ENCODE measurements around the gene FBXO3.
"Not testable (repeated sequence)": the region's sequence is repeated elsewhere in the genome, so short reads cannot be mapped to it uniquely, and the experiment has no call there.

The FBXO3 gene

DNA sequence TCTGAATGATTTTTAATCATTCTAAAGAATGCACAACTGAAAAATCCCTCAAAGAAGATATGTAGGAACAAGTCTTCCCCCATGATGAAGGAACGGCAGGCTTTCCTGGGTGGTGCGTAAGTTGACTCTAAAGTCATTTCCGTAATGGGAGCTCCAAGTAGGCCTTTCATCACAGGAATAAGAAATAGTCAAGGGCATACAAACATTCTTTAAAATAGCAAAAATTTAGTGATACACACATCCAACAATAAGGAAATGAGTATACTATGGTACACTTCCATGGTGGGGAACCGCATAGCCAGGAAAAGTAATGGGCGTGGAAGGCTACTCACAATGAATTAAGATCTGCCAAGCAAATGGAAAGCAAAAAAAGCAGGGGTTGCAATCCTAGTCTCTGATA is 48.8 kb downstream of the FBXO3 start:
- DNase-seq = no peak

GRCh38 chr11:33724644-33725035 is 49.7 kb downstream of the FBXO3 start:
- no peak for DNase-seq

DNA sequence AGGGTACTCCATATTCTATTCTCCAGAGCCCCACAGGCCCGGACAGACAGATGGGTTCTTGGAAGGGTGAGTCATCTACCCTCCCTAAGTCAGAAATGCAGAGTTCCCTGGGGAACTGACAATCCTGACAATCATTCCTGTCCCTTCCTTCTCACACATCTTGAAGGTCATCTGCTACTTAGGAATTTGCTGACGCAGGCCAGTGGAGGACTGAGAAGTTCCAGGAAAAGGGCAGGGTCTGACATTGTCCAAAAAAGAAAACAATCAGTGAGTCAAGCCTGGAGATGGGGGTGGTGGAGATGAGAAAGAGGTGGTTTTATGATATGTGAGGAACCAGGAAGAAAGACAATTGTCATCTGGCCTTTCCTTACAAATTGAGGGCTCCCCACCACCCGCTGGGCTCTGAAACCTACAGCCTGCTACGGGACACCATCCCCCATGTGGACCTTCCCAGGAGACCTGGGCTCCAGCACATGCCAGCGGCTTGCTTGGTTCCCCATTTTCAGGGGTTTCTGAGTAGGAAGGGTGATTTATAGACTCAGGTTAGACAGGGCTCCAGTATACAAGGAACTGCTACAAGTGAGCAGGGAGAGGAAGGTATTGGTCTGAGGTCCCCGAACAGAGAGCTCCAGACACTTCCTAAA is 51.0 kb downstream of the FBXO3 start:
- no peak for DNase-seq

DNA sequence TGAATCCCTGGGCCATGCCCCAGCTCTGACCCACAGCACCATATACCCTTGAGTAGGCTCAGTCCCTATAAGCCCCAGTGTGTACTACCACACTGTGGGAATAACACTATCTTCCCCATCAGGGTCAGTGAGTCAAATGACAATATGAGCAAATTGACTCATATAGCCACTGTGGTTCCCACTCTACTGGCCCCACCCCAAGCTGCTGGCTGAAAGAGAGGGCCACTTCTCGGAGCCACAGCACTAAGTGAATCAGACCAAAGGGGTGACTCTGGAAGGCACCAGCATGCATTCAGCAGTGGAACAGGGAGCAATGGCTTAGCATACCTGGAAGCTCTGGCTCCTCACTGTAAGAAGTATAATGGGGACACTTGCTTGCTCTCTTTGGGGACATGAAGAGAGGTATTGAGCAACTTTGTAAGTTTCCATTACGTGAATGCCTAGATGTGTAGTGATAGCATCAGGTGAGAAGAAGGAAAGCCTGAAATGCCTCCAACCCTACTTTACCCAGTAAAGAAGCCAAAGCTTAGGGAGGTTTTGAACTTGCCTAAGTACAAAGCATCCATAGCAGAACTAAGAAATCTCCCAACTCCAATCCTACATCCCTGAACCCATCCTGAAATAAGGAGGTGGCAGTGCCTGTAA is 51.6 kb downstream of the FBXO3 start:
- DNase-seq = no peak

GRCh38 chr11:33721984-33722383 is 52.3 kb downstream of the FBXO3 start:
- DNase-seq = no peak

- DNase-seq = no peak
Measured at GRCh38 chr11:33721426-33721825, 52.9 kb downstream of the FBXO3 start.

GRCh38 chr11:33719587-33719986 is 54.7 kb downstream of the FBXO3 start:
- DNase-seq = no peak

DNA sequence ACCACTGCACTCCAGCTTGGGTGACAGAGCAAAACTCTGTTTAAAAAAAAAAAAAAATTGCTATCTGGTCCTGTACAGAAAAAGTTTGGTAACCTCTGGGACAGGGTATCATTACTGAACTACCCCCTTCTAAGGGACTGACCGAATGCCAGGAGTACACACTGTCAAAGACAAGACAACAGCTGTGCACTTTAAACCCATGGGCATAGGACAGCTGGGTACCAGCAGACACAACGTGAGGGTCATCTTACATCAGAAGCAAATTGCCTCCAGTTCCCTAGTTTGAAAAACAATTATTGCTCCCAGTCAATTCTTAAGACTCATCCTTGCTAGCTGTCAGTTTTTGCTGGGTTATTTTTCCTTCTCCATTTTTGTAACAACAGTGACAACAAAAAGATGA is 55.9 kb downstream of the FBXO3 start:
- DNase-seq = no peak

DNA sequence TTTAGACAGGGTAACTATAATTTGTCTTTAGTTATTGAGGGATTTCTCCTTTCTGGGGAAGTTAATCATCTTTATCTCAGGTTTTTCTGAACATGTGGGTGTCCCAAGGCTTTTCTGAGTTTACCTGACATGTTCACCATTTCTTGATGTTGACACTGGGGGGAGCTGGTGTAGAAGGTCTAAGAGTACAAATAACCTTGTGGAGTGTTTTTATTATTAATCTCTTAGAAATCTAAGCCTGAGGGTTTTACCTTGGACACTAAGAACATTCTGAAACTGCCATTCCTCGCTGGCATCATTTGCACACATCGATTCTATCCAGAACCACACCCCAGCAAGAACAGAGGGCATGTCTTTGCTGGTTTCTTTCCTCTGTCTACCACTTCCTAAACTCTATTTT is 58.1 kb downstream of the FBXO3 start:
- no peak for DNase-seq

DNA sequence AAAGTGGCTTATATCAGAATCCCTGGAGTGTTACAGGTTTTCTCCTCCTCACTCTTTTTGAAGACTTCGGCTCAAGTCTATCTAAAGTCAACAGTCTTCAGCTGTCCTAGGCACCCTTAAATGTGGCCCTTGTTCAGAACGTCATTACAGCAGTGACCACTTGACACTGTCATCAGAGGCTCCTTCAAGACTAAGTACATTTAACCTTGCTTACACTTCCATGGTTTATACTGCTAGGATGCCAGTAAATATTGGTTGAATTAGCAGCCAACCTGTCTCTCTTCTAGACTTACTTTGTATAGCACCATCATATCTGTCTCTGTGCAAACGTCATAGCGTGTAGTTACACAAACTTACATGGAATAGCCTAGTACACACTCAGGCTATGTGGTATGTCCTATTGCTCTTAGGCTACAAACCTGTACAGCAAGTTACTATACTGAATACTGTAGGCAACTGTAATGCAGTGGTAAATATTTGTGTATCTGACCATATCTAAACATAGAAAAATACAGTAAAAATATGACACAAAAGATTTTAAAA is 60.4 kb downstream of the FBXO3 start:
- DNase-seq = no peak

DNA sequence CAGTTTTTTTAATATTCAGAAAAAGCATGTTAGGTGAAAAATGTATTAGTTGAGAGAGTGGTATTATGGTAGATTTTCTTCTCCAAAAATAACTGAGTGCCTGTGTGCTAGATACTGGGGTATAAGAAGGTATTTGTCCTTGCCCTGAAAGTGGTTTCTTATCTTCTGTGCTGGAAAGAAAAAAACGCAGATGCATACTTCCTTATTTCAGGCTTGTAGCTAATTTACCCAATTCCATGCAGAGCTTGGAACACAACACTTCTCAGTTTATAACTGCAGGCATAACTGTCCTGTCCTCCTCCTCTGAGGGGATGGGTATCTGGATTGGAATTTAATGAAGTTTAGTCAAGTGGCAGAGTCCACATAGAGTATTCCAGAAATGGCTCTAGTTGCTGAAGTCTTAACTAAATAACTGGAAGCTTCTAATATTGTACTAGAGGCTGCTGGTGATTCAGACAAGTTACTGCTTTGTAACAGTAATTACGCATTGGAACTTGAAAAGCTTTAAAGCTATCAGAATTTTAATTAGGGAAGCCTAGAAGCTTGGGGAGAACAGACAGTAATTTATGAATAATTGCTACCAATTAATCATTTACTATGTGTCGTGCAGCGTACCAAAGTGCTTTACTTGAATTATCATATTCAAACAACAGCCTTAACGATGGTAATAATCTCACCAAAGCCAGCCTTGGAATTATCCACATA is 61.0 kb downstream of the FBXO3 start:
- DNase-seq = no peak

- DNase-seq = no peak
Measured at GRCh38 chr11:33712436-33712835, 61.9 kb downstream of the FBXO3 start.

GRCh38 chr11:33709466-33709865 is 64.9 kb downstream of the FBXO3 start:
- no peak for DNase-seq

GRCh38 chr11:33708985-33709384 is 65.3 kb downstream of the FBXO3 start:
- DNase-seq = no peak

- DNase-seq = not testable (repeated sequence)
Measured at GRCh38 chr11:33707831-33708230, 66.5 kb downstream of the FBXO3 start.

- DNase-seq = no peak
Measured at GRCh38 chr11:33706966-33707365, 67.4 kb downstream of the FBXO3 start.

- DNase-seq = no peak
Measured at GRCh38 chr11:33706546-33706945, 67.8 kb downstream of the FBXO3 start.

DNA sequence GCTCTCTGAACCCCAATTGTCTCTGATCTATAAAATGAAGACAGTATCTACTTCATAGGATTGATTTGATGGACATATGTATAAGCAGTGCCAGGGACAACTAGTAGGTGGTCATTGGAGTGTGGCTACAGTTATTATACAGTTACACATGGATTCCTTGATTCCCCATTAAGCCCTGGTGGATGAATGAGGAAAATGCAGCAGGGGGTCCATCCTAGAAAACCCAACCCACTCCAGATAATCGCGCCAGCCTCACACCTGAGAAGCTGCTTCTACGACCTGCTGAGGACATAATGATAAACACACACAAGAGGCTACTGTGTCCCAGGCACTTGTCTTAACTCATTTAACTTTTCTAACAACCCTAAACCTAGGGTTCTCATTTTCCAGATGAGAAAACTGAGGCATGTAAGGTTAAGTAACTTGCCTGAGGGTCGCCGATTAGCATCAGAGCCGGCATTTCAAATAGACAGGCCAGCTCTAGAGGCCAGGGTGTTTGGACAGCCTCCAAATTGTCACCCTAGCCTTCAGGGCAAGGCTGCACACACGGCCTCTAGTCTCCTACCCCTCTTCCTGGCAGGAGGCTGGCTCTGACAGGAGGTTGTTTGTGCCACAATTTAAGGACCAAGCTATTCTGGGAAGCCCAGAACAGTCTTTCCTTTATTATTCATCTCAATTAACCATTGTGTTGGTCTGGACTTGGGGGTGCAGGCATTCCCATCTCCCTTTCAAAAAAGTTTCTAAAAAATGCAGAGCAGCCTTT is 69.9 kb downstream of the FBXO3 start:
- DNase-seq = no peak

DNA sequence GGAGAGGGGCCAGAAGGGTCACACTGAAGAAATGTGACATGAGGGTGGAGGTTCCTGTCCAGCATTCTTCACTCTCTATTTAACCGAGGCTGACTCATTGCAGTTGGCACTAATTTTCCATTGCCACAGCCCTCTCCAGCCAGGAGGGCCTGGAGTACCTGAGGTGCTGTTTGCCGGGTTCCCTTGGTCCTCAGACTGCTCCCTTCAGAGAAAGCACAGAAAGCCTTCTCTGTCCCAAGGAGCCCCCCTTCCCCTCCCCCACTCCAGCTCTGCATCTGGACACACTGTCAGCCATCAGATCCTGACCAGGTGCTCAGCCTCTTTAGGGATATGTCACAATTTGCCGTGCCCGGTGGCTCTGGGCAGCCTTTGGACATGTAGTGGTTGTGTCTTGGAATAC is 70.5 kb downstream of the FBXO3 start:
- DNase-seq = no peak

DNA sequence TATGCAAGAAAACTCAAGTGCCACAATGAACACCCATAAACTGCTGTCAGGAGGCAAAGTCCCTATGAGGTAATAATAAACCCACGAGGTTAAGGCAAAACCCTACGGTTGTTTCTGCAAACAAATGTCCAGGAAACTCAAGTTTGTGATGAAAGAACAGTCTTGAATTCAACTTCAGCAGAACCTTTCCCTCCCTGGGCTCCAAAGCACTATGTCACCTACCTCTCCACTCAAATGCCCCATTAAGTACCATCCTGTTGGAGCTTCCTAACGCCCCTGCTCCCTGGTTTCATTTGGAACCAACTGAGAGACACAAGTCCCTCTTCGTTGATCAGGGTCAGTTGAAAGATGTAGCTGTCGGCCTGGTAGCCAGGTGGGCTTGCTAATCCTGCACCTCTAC is 71.1 kb downstream of the FBXO3 start:
- no peak for DNase-seq

DNA sequence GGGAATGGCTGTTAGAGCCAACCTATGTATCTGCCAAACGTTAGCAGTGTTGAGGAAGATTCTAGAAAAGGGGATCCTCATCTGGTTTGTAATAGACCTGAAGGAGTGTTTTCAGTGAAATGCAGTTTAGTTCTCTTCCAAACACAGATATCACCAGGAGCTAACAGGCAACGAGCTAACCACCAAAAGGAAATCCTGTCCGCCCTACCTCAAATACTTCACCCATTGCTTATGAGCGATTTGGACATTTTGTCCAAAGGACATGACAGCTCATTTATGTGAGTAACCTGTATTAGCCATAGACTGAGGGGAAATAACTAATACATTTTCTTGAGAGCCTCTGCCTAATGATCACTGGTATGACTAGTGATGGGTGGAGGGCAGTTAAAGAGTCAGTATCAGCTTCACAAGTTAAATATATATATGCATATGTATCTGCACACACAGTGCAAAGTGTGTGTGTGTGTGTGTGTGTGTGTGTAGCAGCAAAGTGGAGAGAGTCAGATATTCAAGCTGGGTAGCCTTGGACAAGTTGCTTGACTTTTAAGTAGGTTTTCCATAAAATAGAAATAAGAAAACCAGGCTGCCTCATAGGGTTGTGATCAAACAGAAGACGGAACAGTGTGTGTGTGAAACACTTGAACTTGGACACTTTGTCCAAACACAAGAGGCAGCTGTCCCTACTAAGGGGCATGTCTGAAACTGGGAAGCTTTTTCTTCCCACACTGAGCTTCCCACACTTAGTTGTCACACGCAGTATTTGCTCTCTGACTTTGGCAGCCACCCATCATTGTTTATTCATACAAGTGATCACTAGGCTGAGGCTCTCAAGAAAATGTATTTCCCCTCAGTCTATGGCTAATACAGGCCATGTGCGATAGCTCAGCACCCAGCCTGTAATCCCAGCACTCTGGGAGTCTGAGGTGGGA is 72.8 kb downstream of the FBXO3 start:
- no peak for DNase-seq
